Osteoblast (primary cell): ENCODE measurements around the gene TXNIP. TPM values are rescaled to one million over a fixed set of nuclear protein-coding genes. Genes with fewer than 3 reads are reported as not detected.

Source experiments
- DNase-seq: peaks from one replicate; pipeline ENCODE4 v3.0.0; 2011; ENCODE audit warnings: low spot score, mixed read lengths; ENCODE audit not compliant: insufficient read length; ENCODE audit errors: missing footprints
- H2AFZ ChIP-seq: 2 replicates; pipeline ENCODE4 v1.6.0; 2011; ENCODE audit warnings: mild to moderate bottlenecking, low read length
- H3K27ac ChIP-seq: 2 replicates; pipeline ENCODE4 v1.5.1; 2011; ENCODE audit warnings: mild to moderate bottlenecking, low read depth, low read length, moderate library complexity
- H3K27me3 ChIP-seq: 2 replicates; pipeline ENCODE4 v1.6.0; 2012; ENCODE audit warnings: mild to moderate bottlenecking, control low read depth, inconsistent platforms, low read length, moderate library complexity; ENCODE audit not compliant: insufficient read depth
- H3K36me3 ChIP-seq: 2 replicates; pipeline ENCODE4 v1.5.1; 2011; ENCODE audit warnings: mild to moderate bottlenecking, low read length, control low read depth, moderate library complexity; ENCODE audit not compliant: insufficient read depth
- H3K4me1 ChIP-seq: 2 replicates; pipeline ENCODE4 v1.5.1; 2011; ENCODE audit warnings: mild to moderate bottlenecking, low read length, control low read depth, moderate library complexity; ENCODE audit not compliant: insufficient read depth
- H3K4me2 ChIP-seq: 2 replicates; pipeline ENCODE4 v1.6.0; 2011; ENCODE audit warnings: mild to moderate bottlenecking, low read length; ENCODE audit not compliant: insufficient read depth
- H3K4me3 ChIP-seq: fragments of 200-600 bp; sonication (generic); 3 replicates; pipeline ENCODE4 v1.5.1; 2012; ENCODE audit warnings: mild to moderate bottlenecking, low read length, inconsistent platforms; ENCODE audit not compliant: insufficient read depth
- H3K79me2 ChIP-seq: 2 replicates; pipeline ENCODE4 v1.6.0; 2012; ENCODE audit warnings: mild to moderate bottlenecking, low read length, control low read depth, inconsistent platforms; ENCODE audit not compliant: insufficient read depth
- H3K9me3 ChIP-seq: 2 replicates; pipeline ENCODE4 v1.5.1; 2011; ENCODE audit warnings: low read depth, low read length, control low read depth
- H4K20me1 ChIP-seq: 2 replicates; pipeline ENCODE4 v1.6.0; 2012; ENCODE audit warnings: mild to moderate bottlenecking, low read length, control low read depth; ENCODE audit not compliant: insufficient read depth
- total RNA-seq: library from RNA; depleted of rRNA; stranded (reverse); fragments of >200 nt; gene quantifications from 2 replicates; pipeline ENCODE4 v1.2.3, GENCODE V29; 2012
- TF ChIP-seq, protein P1 (sequence below): IDR thresholded peaks from 2 replicates; pipeline ENCODE4 v1.5.1; 2011; ENCODE audit warnings: mild to moderate bottlenecking, low read depth, low read length, moderate library complexity; ENCODE audit errors: extremely low read depth

TXNIP gene
- total RNA-seq, 1 donor: 400 TPM

DNA sequence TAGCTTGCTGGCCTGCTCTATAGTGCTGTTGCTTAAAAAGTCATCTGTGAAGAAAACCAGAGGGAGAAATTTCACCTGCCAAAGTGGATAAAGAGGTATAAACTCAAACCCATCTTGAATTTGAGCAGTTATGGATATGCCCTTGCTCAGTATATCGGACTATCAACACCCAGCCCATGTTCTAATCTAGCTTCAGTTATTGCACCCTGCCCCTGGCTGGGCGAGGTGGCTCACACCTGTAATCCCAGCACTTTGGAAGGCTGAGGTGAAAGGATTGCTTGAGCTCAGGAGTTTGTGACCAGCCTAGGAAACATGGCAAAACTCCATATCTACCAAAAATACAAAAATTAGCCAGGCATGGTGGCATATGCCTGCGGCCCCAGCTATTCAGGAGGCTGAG lies 51.8 kb downstream of the TXNIP start:
- Histone ChIP-seq H3K27me3 (no peaks in the 10 kb centered on the region), H4K20me1 (peaks cover 4% of the 10 kb centered on the region), H3K4me1 (no peaks in the 10 kb centered on the region), H3K4me2 (no peak overlapping the region), H3K4me3 (no peak overlapping the region), H3K27ac (no peak overlapping the region), H3K79me2 (peaks cover 41% of the 10 kb centered on the region), H3K9me3 (no peaks in the 10 kb centered on the region), H3K36me3 (peaks cover 38% of the 10 kb centered on the region), H2AFZ (no peak overlapping the region)
- TF ChIP-seq, protein P1, sequence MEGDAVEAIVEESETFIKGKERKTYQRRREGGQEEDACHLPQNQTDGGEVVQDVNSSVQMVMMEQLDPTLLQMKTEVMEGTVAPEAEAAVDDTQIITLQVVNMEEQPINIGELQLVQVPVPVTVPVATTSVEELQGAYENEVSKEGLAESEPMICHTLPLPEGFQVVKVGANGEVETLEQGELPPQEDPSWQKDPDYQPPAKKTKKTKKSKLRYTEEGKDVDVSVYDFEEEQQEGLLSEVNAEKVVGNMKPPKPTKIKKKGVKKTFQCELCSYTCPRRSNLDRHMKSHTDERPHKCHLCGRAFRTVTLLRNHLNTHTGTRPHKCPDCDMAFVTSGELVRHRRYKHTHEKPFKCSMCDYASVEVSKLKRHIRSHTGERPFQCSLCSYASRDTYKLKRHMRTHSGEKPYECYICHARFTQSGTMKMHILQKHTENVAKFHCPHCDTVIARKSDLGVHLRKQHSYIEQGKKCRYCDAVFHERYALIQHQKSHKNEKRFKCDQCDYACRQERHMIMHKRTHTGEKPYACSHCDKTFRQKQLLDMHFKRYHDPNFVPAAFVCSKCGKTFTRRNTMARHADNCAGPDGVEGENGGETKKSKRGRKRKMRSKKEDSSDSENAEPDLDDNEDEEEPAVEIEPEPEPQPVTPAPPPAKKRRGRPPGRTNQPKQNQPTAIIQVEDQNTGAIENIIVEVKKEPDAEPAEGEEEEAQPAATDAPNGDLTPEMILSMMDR: no peak
- no peak for DNase-seq

DNA sequence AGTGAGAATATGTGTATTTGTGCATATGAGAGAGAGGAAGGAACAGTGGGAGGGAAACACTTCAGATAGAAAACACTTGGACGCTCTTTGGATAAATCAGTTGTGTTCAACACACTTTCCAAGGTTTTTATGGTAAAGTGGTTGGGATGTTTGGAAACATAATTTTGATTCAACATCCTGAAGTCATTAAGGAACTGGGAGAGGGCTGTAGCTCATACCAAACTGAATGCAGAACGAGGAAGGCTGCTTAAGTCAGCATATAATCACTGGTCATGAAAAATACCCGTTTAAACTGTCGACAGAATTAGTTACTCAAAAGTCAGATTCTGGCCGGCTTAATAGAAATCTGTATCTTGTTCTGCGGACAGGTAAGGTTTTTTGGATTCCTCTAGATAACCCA lies 53.5 kb downstream of the TXNIP start:
- no peaks in the 10 kb centered on the region for H4K20me1 ChIP-seq
- no peaks in the 10 kb centered on the region for H3K4me1 ChIP-seq
- no peak overlapping the region for H3K4me2 ChIP-seq
- no peaks in the 10 kb centered on the region for H3K27me3 ChIP-seq
- no peak overlapping the region for H2AFZ ChIP-seq
- no peaks in the 10 kb centered on the region for H3K9me3 ChIP-seq
- DNase-seq: no peak
- peaks cover 24% of the 10 kb centered on the region for H3K79me2 ChIP-seq
- no peak overlapping the region for H3K27ac ChIP-seq
- H3K4me3 ChIP-seq: no peak overlapping the region
- peaks cover 36% of the 10 kb centered on the region for H3K36me3 ChIP-seq
- TF ChIP-seq, protein P1: no peak

Other genes with a start within 250 kb of the TXNIP start
- gene RNF115, start 172.5 kb downstream of the TXNIP start, total RNA-seq: 23.2 and 25.6 TPM in 2 replicates
- 54.3 and 63.1 TPM in 2 replicates for gene POLR3C, start 172.4 kb downstream of the TXNIP start, total RNA-seq
- gene NUDT17, start 150.9 kb downstream of the TXNIP start, total RNA-seq: 1.8 and 4.0 TPM in 2 replicates
- 15.2 and 17.4 TPM in 2 replicates for gene PIAS3, start 137.5 kb downstream of the TXNIP start, total RNA-seq
- gene ANKRD35, start 110.7 kb downstream of the TXNIP start, total RNA-seq: 1.4 and 2.1 TPM in 2 replicates
- 44.5 and 56.6 TPM in 2 replicates for gene ITGA10, start 86.5 kb downstream of the TXNIP start, total RNA-seq
- 18.9 and 20.3 TPM in 2 replicates for gene PEX11B, start 77.9 kb downstream of the TXNIP start, total RNA-seq
- gene RBM8A, start 69.1 kb downstream of the TXNIP start, total RNA-seq: 49.8 and 54.3 TPM in 2 replicates
- 33.3 and 33.7 TPM in 2 replicates for gene LIX1L, start 38.6 kb downstream of the TXNIP start, total RNA-seq
- 0.59 and 1.1 TPM in 2 replicates for gene ANKRD34A, start 32.0 kb downstream of the TXNIP start, total RNA-seq
- gene POLR3GL, start 31.9 kb downstream of the TXNIP start, total RNA-seq: 9.4 and 13.3 TPM in 2 replicates
- gene HJV, start 25.2 kb upstream of the TXNIP start, total RNA-seq: not detected in 2 replicates
- gene NBPF10, start 148.2 kb upstream of the TXNIP start, total RNA-seq: 5.1 and 6.2 TPM in 2 replicates
- 93.4 and 94.5 TPM in 2 replicates for gene NOTCH2NLA, start 232.4 kb upstream of the TXNIP start, total RNA-seq